Heart left ventricle (tissue), 13 donors: ENCODE data around the gene JPH3.

ENCODE experiments used
- POLR2A ChIP-seq, 2 donors: fragments of 450-650 bp; IDR thresholded peaks; one replicate each; pipeline ENCODE4 v1.6.1; 2017; ENCODE audit warnings: antibody characterized with exemption in 2 of 2, mild to moderate bottlenecking in 2 of 2, moderate library complexity in 2 of 2
- TF ChIP-seq, protein P1 (sequence below), 12 donors: fragments of 200-600 bp; sonication (generic) in 4 of 12; IDR thresholded peaks; one replicate each; pipeline versions ENCODE4 v1.5.0 to v1.8.0; 2018 to 2022; ENCODE audit warnings: antibody characterized with exemption in 12 of 12, mild to moderate bottlenecking in 5 of 12
- donor health status: ischemic (EF 13 %, LVEDD 7.1; RV severe dilation, severe dysfunction).
- donor health status: DM: no; HTN: yes; CAD: no.
- donor health status: DM: no; HTN: no; CAD: no.
- donor health status: ischemic (EF 25% LVEDD 6.9; RV normal size, moderate dysfunction).
- donor health status: ischemic (EF 25% LVEDD 5.7; RV mildly dilated, moderate dysfunction).
- donor health status: ischemic (EF 35%, LVEDD 5.7; RV mildly dilated, moderate dysfunction).
- donor health status: nonischemic (EF 11% LVEDD 7.7; RV severe dilation, severe dysfunction).
- donor health status: DM: yes; HTN: yes; CAD: no.
- donor health status: PGD.
- donor health status: ischemic (EF 29% LVEDD 5.4; RV normal size, mild dysfunction).
- donor health status: nonischemic (EF 23%, LVEDD 6.1; RV moderate dilation, normal function).

DNA sequence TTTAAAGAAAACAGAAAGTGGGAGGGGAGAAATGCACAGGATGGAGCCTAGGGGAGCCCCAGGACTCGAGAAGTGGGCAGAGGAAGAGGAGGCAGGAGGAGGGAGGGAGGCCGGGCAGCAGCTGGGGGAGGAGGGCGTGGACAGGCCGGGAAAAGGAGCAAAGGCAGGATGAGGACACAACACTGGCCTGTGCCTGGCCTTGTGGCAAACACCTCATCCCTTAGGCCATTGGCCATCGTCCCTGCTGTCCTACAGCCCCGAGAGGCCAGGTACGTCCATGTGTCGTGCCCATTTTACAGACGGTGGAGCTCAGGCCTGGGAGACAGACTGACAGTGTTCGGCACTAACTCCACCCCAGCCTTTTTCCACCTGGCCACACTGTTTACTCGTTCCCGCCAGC, 15.9 kb downstream of the JPH3 start:
- TF ChIP-seq, protein P1, sequence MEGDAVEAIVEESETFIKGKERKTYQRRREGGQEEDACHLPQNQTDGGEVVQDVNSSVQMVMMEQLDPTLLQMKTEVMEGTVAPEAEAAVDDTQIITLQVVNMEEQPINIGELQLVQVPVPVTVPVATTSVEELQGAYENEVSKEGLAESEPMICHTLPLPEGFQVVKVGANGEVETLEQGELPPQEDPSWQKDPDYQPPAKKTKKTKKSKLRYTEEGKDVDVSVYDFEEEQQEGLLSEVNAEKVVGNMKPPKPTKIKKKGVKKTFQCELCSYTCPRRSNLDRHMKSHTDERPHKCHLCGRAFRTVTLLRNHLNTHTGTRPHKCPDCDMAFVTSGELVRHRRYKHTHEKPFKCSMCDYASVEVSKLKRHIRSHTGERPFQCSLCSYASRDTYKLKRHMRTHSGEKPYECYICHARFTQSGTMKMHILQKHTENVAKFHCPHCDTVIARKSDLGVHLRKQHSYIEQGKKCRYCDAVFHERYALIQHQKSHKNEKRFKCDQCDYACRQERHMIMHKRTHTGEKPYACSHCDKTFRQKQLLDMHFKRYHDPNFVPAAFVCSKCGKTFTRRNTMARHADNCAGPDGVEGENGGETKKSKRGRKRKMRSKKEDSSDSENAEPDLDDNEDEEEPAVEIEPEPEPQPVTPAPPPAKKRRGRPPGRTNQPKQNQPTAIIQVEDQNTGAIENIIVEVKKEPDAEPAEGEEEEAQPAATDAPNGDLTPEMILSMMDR (IDR thresholded peaks at IDR 0.05): no peak
- TF ChIP-seq POLR2A (IDR thresholded peaks at IDR 0.05): no peak
